Gastroesophageal sphincter (tissue), 3 donors: ENCODE results near the gene PDS5A.
"Not testable (repeated sequence)": the region's sequence is repeated elsewhere in the genome, so short reads cannot be mapped to it uniquely, and the experiment has no call there.

Experiments used
- EP300 ChIP-seq: sonication (generic); formaldehyde crosslinking; IDR thresholded peaks from one replicate; pipeline ENCODE4 v1.6.1; 2017; ENCODE audit warnings: antibody characterized with exemption, mild to moderate bottlenecking
- POLR2A ChIP-seq, 2 donors: fragments of 450-650 bp; IDR thresholded peaks; one replicate each; pipeline ENCODE4 v1.6.1; 2017; ENCODE audit warnings: antibody characterized with exemption in 2 of 2, mild to moderate bottlenecking in 2 of 2, moderate library complexity in 1 of 2
- POLR2AphosphoS5 ChIP-seq: sonication (generic); formaldehyde crosslinking; IDR thresholded peaks from one replicate; pipeline ENCODE4 v1.6.1; 2017; ENCODE audit warnings: antibody characterized with exemption
- TF ChIP-seq, protein P1 (sequence below), 4 experiments: fragments of 200-600 bp in 2 of 4; fragments of 450-650 bp in 2 of 4; sonication (generic) in 1 of 4; IDR thresholded peaks; one replicate each; pipeline ENCODE4 v1.5.1; 2017 to 2019; ENCODE audit warnings: antibody characterized with exemption in 4 of 4, mild to moderate bottlenecking in 2 of 4, moderate library complexity in 2 of 4

DNA sequence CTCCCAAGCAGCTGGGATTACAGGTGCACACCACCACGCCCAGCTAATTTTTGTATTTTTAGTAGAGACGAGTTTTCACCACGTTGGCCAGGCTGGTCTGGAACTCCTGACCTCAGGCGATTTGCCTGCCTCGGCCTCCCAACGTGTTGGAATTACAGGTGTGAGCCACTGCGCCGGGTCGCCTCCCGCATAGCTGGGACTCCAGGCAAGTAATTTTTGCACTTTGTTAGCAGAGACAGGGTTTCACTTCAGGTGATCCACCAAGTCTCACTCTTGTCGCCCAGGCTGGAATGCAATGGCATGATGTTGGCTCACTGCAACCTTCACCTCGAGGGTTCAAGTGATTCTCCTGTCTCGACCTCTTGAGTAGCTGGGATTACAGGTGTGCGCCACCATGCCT, 137.2 kb downstream of the PDS5A start:
- TF ChIP-seq, protein P1, sequence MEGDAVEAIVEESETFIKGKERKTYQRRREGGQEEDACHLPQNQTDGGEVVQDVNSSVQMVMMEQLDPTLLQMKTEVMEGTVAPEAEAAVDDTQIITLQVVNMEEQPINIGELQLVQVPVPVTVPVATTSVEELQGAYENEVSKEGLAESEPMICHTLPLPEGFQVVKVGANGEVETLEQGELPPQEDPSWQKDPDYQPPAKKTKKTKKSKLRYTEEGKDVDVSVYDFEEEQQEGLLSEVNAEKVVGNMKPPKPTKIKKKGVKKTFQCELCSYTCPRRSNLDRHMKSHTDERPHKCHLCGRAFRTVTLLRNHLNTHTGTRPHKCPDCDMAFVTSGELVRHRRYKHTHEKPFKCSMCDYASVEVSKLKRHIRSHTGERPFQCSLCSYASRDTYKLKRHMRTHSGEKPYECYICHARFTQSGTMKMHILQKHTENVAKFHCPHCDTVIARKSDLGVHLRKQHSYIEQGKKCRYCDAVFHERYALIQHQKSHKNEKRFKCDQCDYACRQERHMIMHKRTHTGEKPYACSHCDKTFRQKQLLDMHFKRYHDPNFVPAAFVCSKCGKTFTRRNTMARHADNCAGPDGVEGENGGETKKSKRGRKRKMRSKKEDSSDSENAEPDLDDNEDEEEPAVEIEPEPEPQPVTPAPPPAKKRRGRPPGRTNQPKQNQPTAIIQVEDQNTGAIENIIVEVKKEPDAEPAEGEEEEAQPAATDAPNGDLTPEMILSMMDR (IDR thresholded peaks at IDR 0.05): not testable (repeated sequence)
- TF ChIP-seq POLR2A (IDR thresholded peaks at IDR 0.05); POLR2AphosphoS5; EP300: not testable (repeated sequence)
